IMR-90 (cell line): ENCODE measurements around the gene ATP12A. TPM values are rescaled to one million over a fixed set of nuclear protein-coding genes. Genes with fewer than 3 reads are reported as not detected.

Experiments used
- ATAC-seq: fragments of 200-7000 bp; cut with Tn5 transposase; 2 replicates; pipeline ENCODE4 v1.9.1; 2020; ENCODE audit warnings: low read depth, mild to moderate bottlenecking, moderate library complexity
- BruUV-seq: library from RNA; stranded (reverse); fragments of 400-500 nt; replicated peaks from 2 replicates; lab custom pipeline; 2021; lab: Mats Ljungman, UMichigan
- CTCF ChIA-PET: fragments of 300-600 bp; formaldehyde crosslinking; extraction: SDS; loops from one replicate; lab custom pipeline; 2021; ENCODE audit warnings: antibody characterized with exemption; lab: Yijun Ruan, JAX
- POLR2A ChIA-PET: fragments of 300-600 bp; sonication (Branson Sonifier 250); formaldehyde crosslinking; loops from one replicate; lab custom pipeline; 2022; ENCODE audit warnings: antibody characterized with exemption; ENCODE audit not compliant: unreplicated experiment; lab: Charles Lee
- DNase-seq: peaks from one replicate; pipeline ENCODE4 v3.0.0; 2013
- H2AFZ ChIP-seq: replicated peaks from 2 replicates; pipeline ENCODE3; 2013; ENCODE audit warnings: low read length, mild to moderate bottlenecking; ENCODE audit not compliant: poor library complexity
- H2AK5ac ChIP-seq: 2 replicates; pipeline ENCODE4 v1.6.1; 2013; ENCODE audit warnings: low read depth, low read length, inconsistent platforms
- H2AK9ac ChIP-seq: replicated peaks from 2 replicates; pipeline ENCODE3; 2013; ENCODE audit warnings: mild to moderate bottlenecking, low read depth, low read length, moderate library complexity; ENCODE audit not compliant: poor library complexity
- H2BK120ac ChIP-seq: 2 replicates; pipeline ENCODE4 v1.6.1; 2013; ENCODE audit warnings: low read depth, low read length, inconsistent platforms
- H2BK15ac ChIP-seq: 3 replicates; pipeline ENCODE4 v1.6.1; 2013; ENCODE audit warnings: low read depth, low read length, inconsistent platforms
- H2BK20ac ChIP-seq: 2 replicates; pipeline ENCODE4 v1.6.1; 2013; ENCODE audit warnings: low read depth, mild to moderate bottlenecking, inconsistent platforms, low read length, moderate library complexity
- H2BK5ac ChIP-seq: 2 replicates; pipeline ENCODE4 v1.6.1; 2013; ENCODE audit warnings: mild to moderate bottlenecking, low read depth, low read length, inconsistent platforms; ENCODE audit not compliant: poor library complexity, severe bottlenecking
- H3K14ac ChIP-seq: replicated peaks from 2 replicates; pipeline ENCODE4 v1.6.1; 2013; ENCODE audit warnings: low read depth, low read length, inconsistent platforms
- H3K18ac ChIP-seq: 2 replicates; pipeline ENCODE4 v1.6.1; 2013; ENCODE audit warnings: low read depth, low read length, control low read depth
- H3K23ac ChIP-seq: 2 replicates; pipeline ENCODE4 v1.6.1; 2013; ENCODE audit warnings: low read depth, low read length, inconsistent platforms
- H3K27ac ChIP-seq: 2 replicates; pipeline ENCODE4 v1.5.1; 2013; ENCODE audit warnings: mild to moderate bottlenecking, control low read depth, low read length; ENCODE audit not compliant: insufficient read depth
- H3K27me3 ChIP-seq: 2 replicates; pipeline ENCODE4 v1.6.1; 2013; ENCODE audit warnings: low read length; ENCODE audit not compliant: control insufficient read depth, insufficient read depth
- H3K36me3 ChIP-seq: 2 replicates; pipeline ENCODE4 v1.6.1; 2013; ENCODE audit warnings: low read length, mixed read lengths; ENCODE audit not compliant: control insufficient read depth, insufficient read depth
- H3K4ac ChIP-seq: 2 replicates; pipeline ENCODE4 v1.6.1; 2013; ENCODE audit warnings: low read depth, low read length, inconsistent platforms
- H3K4me1 ChIP-seq: 2 replicates; pipeline ENCODE4 v1.6.1; 2013; ENCODE audit warnings: low read length, mixed read lengths; ENCODE audit not compliant: control insufficient read depth, insufficient read depth
- H3K4me2 ChIP-seq: 2 replicates; pipeline ENCODE4 v1.6.1; 2013; ENCODE audit warnings: low read depth, mild to moderate bottlenecking, control low read depth, low read length, moderate library complexity
- H3K4me3 ChIP-seq: 2 replicates; pipeline ENCODE4 v1.5.1; 2013; ENCODE audit warnings: low read depth, mild to moderate bottlenecking, control low read depth, low read length, moderate library complexity; ENCODE audit not compliant: insufficient read depth
- H3K56ac ChIP-seq: 2 replicates; pipeline ENCODE4 v1.6.1; 2013; ENCODE audit warnings: low read length, inconsistent platforms; ENCODE audit not compliant: insufficient read depth; ENCODE audit errors: extremely low read depth
- H3K79me1 ChIP-seq, 2 experiments: 2 replicates each; pipeline ENCODE4 v1.6.1; 2013; ENCODE audit warnings: low read length in 2 of 2, inconsistent platforms in 1 of 2, low read depth in 1 of 2
- H3K9ac ChIP-seq: 2 replicates; pipeline ENCODE4 v1.6.1; 2013; ENCODE audit warnings: low read depth, low read length, control low read depth
- H3K9me1 ChIP-seq: 2 replicates; pipeline ENCODE4 v1.6.1; 2013; ENCODE audit warnings: low read length, inconsistent platforms; ENCODE audit not compliant: insufficient read depth
- H3K9me3 ChIP-seq: 2 replicates; pipeline ENCODE4 v1.6.1; 2013; ENCODE audit warnings: low read length; ENCODE audit not compliant: control insufficient read depth, insufficient read depth
- H4K20me1 ChIP-seq: 2 replicates; pipeline ENCODE4 v1.6.1; 2013; ENCODE audit warnings: low read length, inconsistent platforms; ENCODE audit not compliant: insufficient read depth
- H4K5ac ChIP-seq: 2 replicates; pipeline ENCODE4 v1.6.1; 2013; ENCODE audit warnings: mild to moderate bottlenecking, low read depth, low read length, control low read depth
- H4K8ac ChIP-seq, 2 experiments: 2 replicates each; pipeline ENCODE4 v1.6.1; 2013; ENCODE audit warnings: low read depth in 2 of 2, low read length in 2 of 2, control low read depth in 1 of 2, inconsistent platforms in 1 of 2
- H4K91ac ChIP-seq: 2 replicates; pipeline ENCODE4 v1.6.1; 2013; ENCODE audit warnings: low read depth, low read length, inconsistent platforms; ENCODE audit not compliant: insufficient read depth
- BHLHE40 ChIP-seq: fragments of 150-350 bp; IDR thresholded peaks from 2 replicates; pipeline ENCODE4 v1.6.1; 2016; ENCODE audit warnings: mild to moderate bottlenecking, low read depth, low read length
- CEBPB ChIP-seq: IDR thresholded peaks from 2 replicates; pipeline ENCODE4 v1.6.1; 2012; ENCODE audit warnings: low read depth, low read length, improper control_type of control experiment
- CHD1 ChIP-seq: IDR thresholded peaks from 2 replicates; pipeline ENCODE4 v1.6.1; 2012; ENCODE audit warnings: low read depth, low read length, improper control_type of control experiment
- FOS ChIP-seq: fragments of 150-350 bp; IDR thresholded peaks from 2 replicates; pipeline ENCODE4 v1.6.1; 2016; ENCODE audit warnings: low read depth, low read length
- MAFK ChIP-seq: IDR thresholded peaks from 2 replicates; pipeline ENCODE4 v1.6.1; 2012; ENCODE audit warnings: low read depth, low read length, improper control_type of control experiment
- MAZ ChIP-seq: IDR thresholded peaks from 2 replicates; pipeline ENCODE4 v1.6.1; 2012; ENCODE audit warnings: low read depth, mild to moderate bottlenecking, low read length, improper control_type of control experiment, moderate library complexity, borderline replicate concordance
- MXI1 ChIP-seq: IDR thresholded peaks from 2 replicates; pipeline ENCODE4 v1.6.1; 2012; ENCODE audit warnings: low read depth, mild to moderate bottlenecking, low read length, moderate library complexity, borderline replicate concordance
- NFE2L2 ChIP-seq: fragments of 150-350 bp; IDR thresholded peaks from 2 replicates; pipeline ENCODE4 v1.6.1; 2016; ENCODE audit warnings: low read depth, mild to moderate bottlenecking, low read length
- POLR2A ChIP-seq: IDR thresholded peaks from 2 replicates; pipeline ENCODE4 v1.6.1; 2012; ENCODE audit warnings: mild to moderate bottlenecking, low read depth, low read length
- RAD21 ChIP-seq: IDR thresholded peaks from 2 replicates; pipeline ENCODE4 v1.6.1; 2012; ENCODE audit warnings: low read length, improper control_type of control experiment
- RCOR1 ChIP-seq: IDR thresholded peaks from 2 replicates; pipeline ENCODE4 v1.6.1; 2012; ENCODE audit warnings: mild to moderate bottlenecking, low read length, improper control_type of control experiment; ENCODE audit not compliant: insufficient replicate concordance
- RFX5 ChIP-seq: IDR thresholded peaks from 2 replicates; pipeline ENCODE4 v1.8.0; 2012; ENCODE audit warnings: low read depth, mild to moderate bottlenecking, low read length, moderate library complexity
- SMC3 ChIP-seq: fragments of 150-350 bp; IDR thresholded peaks from 2 replicates; pipeline ENCODE4 v1.6.1; 2016; ENCODE audit warnings: low read depth, mild to moderate bottlenecking, antibody characterized with exemption, low read length, moderate library complexity
- WGBS, 2 experiments: methylation state at CpG; one replicate each; pipeline versions ENCODE4 v1.1.5 to v1.1.7; 2013; ENCODE audit warnings: missing lambda C conversion rate in 2 of 2; ENCODE audit not compliant: insufficient read length in 1 of 2; ENCODE audit errors: extremely low coverage in 2 of 2; 5-methylcytosine and 5-hydroxymethylcytosine counted together
- dilution Hi-C: fragments of 300-500 bp; cut with HindIII; formaldehyde crosslinking; loops from one replicate; pipeline ENCODE4 v1.14.3; 2018; ENCODE audit warnings: low sequenced_read_pairs; ENCODE audit not compliant: unreplicated experiment
- in situ Hi-C: fragments of 300-500 bp; cut with MboI; formaldehyde crosslinking; loops from 3 replicates; pipeline ENCODE4 v1.14.3; 2019; ENCODE audit warnings: low sequenced_read_pairs, inconsistent platforms, mixed read lengths
- intact Hi-C: fragments of 100-400 bp; cut with micrococcal nuclease; formaldehyde crosslinking; loops from 2 replicates; pipeline ENCODE4 v1.10.0; 2022
- polyA plus RNA-seq, 3 experiments: library from polyadenylated mRNA; depleted of rRNA; stranded (reverse); fragments of >200 nt; gene quantifications; 2 replicates each; pipeline ENCODE4 v1.2.3, GENCODE V29; 2012; ENCODE audit warnings: low replicate concordance in 1 of 3
- total RNA-seq: library from RNA; depleted of rRNA; stranded (reverse); fragments of >200 nt; gene quantifications from 2 replicates; pipeline ENCODE4 v1.2.3, GENCODE V29; 2012
- TF ChIP-seq, protein P1 (sequence below): fragments of 150-350 bp; IDR thresholded peaks from 2 replicates; pipeline ENCODE4 v1.6.1; 2017; ENCODE audit warnings: mild to moderate bottlenecking, antibody characterized with exemption, low read length, low read depth
- TF ChIP-seq, protein P2 (sequence below): fragments of 150-350 bp; IDR thresholded peaks from 2 replicates; pipeline ENCODE4 v1.6.1; 2016; ENCODE audit warnings: low read depth, mild to moderate bottlenecking, low read length, moderate library complexity, borderline replicate concordance
- TF ChIP-seq, protein P3 (sequence below): conservative IDR thresholded peaks from 2 replicates; pipeline ENCODE4 v1.5.1; 2012; ENCODE audit warnings: mild to moderate bottlenecking, low read depth, low read length, improper control_type of control experiment

Gene ATP12A
- total and polyA plus RNA-seq, 2 of the 4 experiments (the other 2 are of a cell fraction), result not detected

DNA sequence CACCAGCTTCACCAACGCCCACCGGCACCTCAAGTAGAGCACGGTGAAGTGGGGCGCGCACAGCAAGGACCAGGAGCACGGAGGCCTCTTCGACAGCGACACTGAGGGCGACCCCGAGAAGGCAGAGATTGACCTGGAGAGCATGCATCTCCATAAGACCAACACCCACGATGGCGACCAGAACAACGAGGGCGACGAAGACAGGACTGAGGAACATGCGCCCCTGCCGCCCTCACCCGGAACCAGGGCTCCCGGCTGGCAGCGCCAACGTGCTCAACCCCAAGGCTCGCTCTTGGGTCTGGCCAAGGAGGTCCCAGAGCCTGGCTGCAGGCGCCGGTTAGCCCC, 65.3 kb downstream of the ATP12A start:
- Histone ChIP-seq H3K9ac (no peak overlapping the region), H4K91ac (no peak overlapping the region), H3K79me1 (no peaks in the 10 kb centered on the region), H2AFZ (no peak overlapping the region), H4K8ac (no peak overlapping the region), H3K4me1 (no peaks in the 10 kb centered on the region), H4K20me1 (no peaks in the 10 kb centered on the region), H4K5ac (no peak overlapping the region), H3K4me3 (no peak overlapping the region), H3K4ac (no peak overlapping the region), H3K18ac (no peak overlapping the region), H3K9me3 (no peaks in the 10 kb centered on the region), H2BK20ac (no peak overlapping the region), H3K4me2 (no peak overlapping the region), H2BK5ac (no peak overlapping the region), H3K36me3 (no peaks in the 10 kb centered on the region), H3K56ac (no peak overlapping the region), H2AK9ac (no peak overlapping the region), H2AK5ac (no peak overlapping the region), H3K27me3 (peaks cover 37% of the 10 kb centered on the region), H2BK15ac (no peak overlapping the region), H3K14ac (no peak overlapping the region), H3K27ac (no peak overlapping the region), H2BK120ac (no peak overlapping the region), H3K23ac (no peak overlapping the region), H3K9me1 (no peaks in the 10 kb centered on the region)
- DNase-seq (no peak), ATAC-seq (no peak)
- ChIA-PET CTCF (no interaction called here), POLR2A (no interaction called here)
- in situ Hi-C loops, result no loop called here
- BruUV-seq, result no TSS peak
- no peak for TF ChIP-seq MAFK
- TF ChIP-seq NFE2L2, result no peak
- no peak for TF ChIP-seq BHLHE40
- TF ChIP-seq RFX5, result no peak
- TF ChIP-seq CEBPB, result no peak
- TF ChIP-seq, protein P1, sequence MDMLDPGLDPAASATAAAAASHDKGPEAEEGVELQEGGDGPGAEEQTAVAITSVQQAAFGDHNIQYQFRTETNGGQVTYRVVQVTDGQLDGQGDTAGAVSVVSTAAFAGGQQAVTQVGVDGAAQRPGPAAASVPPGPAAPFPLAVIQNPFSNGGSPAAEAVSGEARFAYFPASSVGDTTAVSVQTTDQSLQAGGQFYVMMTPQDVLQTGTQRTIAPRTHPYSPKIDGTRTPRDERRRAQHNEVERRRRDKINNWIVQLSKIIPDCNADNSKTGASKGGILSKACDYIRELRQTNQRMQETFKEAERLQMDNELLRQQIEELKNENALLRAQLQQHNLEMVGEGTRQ, result no peak
- TF ChIP-seq POLR2A, result no peak
- TF ChIP-seq MXI1, result no peak
- TF ChIP-seq FOS, result no peak
- no peak for TF ChIP-seq RAD21
- TF ChIP-seq, protein P2, sequence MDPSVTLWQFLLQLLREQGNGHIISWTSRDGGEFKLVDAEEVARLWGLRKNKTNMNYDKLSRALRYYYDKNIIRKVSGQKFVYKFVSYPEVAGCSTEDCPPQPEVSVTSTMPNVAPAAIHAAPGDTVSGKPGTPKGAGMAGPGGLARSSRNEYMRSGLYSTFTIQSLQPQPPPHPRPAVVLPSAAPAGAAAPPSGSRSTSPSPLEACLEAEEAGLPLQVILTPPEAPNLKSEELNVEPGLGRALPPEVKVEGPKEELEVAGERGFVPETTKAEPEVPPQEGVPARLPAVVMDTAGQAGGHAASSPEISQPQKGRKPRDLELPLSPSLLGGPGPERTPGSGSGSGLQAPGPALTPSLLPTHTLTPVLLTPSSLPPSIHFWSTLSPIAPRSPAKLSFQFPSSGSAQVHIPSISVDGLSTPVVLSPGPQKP, result no peak
- no peak for TF ChIP-seq RCOR1
- TF ChIP-seq MAZ, result no peak
- no peak for TF ChIP-seq CHD1
- TF ChIP-seq, protein P3, sequence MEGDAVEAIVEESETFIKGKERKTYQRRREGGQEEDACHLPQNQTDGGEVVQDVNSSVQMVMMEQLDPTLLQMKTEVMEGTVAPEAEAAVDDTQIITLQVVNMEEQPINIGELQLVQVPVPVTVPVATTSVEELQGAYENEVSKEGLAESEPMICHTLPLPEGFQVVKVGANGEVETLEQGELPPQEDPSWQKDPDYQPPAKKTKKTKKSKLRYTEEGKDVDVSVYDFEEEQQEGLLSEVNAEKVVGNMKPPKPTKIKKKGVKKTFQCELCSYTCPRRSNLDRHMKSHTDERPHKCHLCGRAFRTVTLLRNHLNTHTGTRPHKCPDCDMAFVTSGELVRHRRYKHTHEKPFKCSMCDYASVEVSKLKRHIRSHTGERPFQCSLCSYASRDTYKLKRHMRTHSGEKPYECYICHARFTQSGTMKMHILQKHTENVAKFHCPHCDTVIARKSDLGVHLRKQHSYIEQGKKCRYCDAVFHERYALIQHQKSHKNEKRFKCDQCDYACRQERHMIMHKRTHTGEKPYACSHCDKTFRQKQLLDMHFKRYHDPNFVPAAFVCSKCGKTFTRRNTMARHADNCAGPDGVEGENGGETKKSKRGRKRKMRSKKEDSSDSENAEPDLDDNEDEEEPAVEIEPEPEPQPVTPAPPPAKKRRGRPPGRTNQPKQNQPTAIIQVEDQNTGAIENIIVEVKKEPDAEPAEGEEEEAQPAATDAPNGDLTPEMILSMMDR, result no peak
- TF ChIP-seq SMC3, result no peak
- dilution Hi-C loops, result no loop called here
- 64% methylated on average over 5 of the region's 24 CpGs; no CpG with 5 or more reads in 1 of the 2 experiments for WGBS, 2 experiments
- intact Hi-C loops, result no loop called here
